HCT116 (cell line): ENCODE data around the gene SPATA20. TPM values are rescaled to one million over a fixed set of nuclear protein-coding genes. Genes with fewer than 3 reads are reported as not detected.

Experiments
- ATAC-seq: fragments of 200-7000 bp; cut with Tn5 transposase; 2 replicates; pipeline ENCODE4 v1.9.1; 2020; ENCODE audit warnings: mild to moderate bottlenecking, moderate library complexity
- BruUV-seq: library from RNA; stranded (reverse); fragments of 400-500 nt; replicated peaks from 2 replicates; lab custom pipeline; 2021; lab: Mats Ljungman, UMichigan
- CTCF ChIA-PET: fragments of 300-600 bp; sonication (Branson Sonifier 250); formaldehyde crosslinking; loops from one replicate; lab custom pipeline; 2021; ENCODE audit warnings: antibody characterized with exemption; lab: Charles Lee
- POLR2A ChIA-PET: fragments of 300-600, 350-600 bp; sonication (Branson Sonifier 250); formaldehyde crosslinking; loops from one replicate; lab custom pipeline; 2021; ENCODE audit warnings: antibody characterized with exemption; lab: Charles Lee
- RAD21 ChIA-PET, 2 experiments: fragments of 300-600 bp; sonication (Branson Sonifier 250); formaldehyde crosslinking; loops; one replicate each; lab custom pipeline; 2023; ENCODE audit warnings: low total read pairs in 2 of 2; ENCODE audit not compliant: uncharacterized antibody in 2 of 2, unreplicated experiment in 2 of 2, low non-redundant PET in 1 of 2; lab: Charles Lee
- DNase-seq: peaks from one replicate; pipeline ENCODE4 v3.0.0-alpha.2; 2010; ENCODE audit warnings: low read depth, low spot score
- H2AFZ ChIP-seq: fragments of 200-600 bp; shearing (Covaris generic), sonication (generic); 2 replicates; pipeline ENCODE4 v1.6.1; 2017; ENCODE audit warnings: low read depth, mixed run types, mixed read lengths, antibody characterized with exemption, low read length; ENCODE audit not compliant: poor library complexity, severe bottlenecking
- H3K27ac ChIP-seq: 2 replicates; pipeline ENCODE4 v1.5.1; 2012; ENCODE audit warnings: low read depth, low read length
- H3K27me3 ChIP-seq: fragments of 200-600 bp; sonication (generic); 2 replicates; pipeline ENCODE4 v1.6.1; 2016; ENCODE audit warnings: mixed run types, low read length, mixed read lengths; ENCODE audit not compliant: insufficient read depth
- H3K36me3 ChIP-seq, 2 experiments: fragments of 200-500 bp in 1 of 2; fragments of 200-600 bp in 1 of 2; sonication (Bioruptor generic) in 1 of 2; sonication (generic) in 1 of 2; 2 replicates each; pipeline versions ENCODE4 v1.5.1 to v1.6.1; 2014 to 2016; ENCODE audit warnings: low read length in 2 of 2, inconsistent platforms in 1 of 2, mixed read lengths in 1 of 2, mixed run types in 1 of 2; ENCODE audit not compliant: insufficient read depth in 2 of 2, control insufficient read depth in 1 of 2
- H3K4me1 ChIP-seq, 2 experiments: fragments of 200-600 bp in 1 of 2; sonication (generic) in 1 of 2; 2 replicates each; pipeline versions ENCODE4 v1.5.1 to v1.6.1; 2012 to 2017; ENCODE audit warnings: low read length in 2 of 2, inconsistent platforms in 1 of 2, mild to moderate bottlenecking in 1 of 2, mixed read lengths in 1 of 2, mixed run types in 1 of 2, moderate library complexity in 1 of 2; ENCODE audit not compliant: insufficient read depth in 2 of 2, control insufficient read depth in 1 of 2
- H3K4me2 ChIP-seq: fragments of 200-600 bp; sonication (generic); 2 replicates; pipeline ENCODE4 v1.6.1; 2017; ENCODE audit warnings: mixed run types, low read length, mixed read lengths
- H3K4me3 ChIP-seq, 2 experiments: fragments of 200-600 bp in 1 of 2; sonication (generic) in 1 of 2; replicated peaks in 1 of 2; 2 replicates each; pipeline ENCODE4 v1.5.1; 2011 to 2016; ENCODE audit warnings: low read length in 2 of 2, control low read depth in 1 of 2, low read depth in 1 of 2, mild to moderate bottlenecking in 1 of 2, mixed read lengths in 1 of 2, mixed run types in 1 of 2
- H3K79me2 ChIP-seq: fragments of 200-600 bp; sonication (generic); 2 replicates; pipeline ENCODE4 v1.6.1; 2017; ENCODE audit warnings: mild to moderate bottlenecking, mixed run types, low read length, moderate library complexity, mixed read lengths; ENCODE audit not compliant: insufficient read depth
- H3K9ac ChIP-seq: fragments of 200-600 bp; sonication (generic); 2 replicates; pipeline ENCODE4 v1.6.1; 2016; ENCODE audit warnings: low read length, mixed read lengths
- H3K9me2 ChIP-seq: fragments of 200-600 bp; sonication (generic), shearing (Covaris generic); 2 replicates; pipeline ENCODE4 v1.6.1; 2017; ENCODE audit warnings: mixed run types, mild to moderate bottlenecking, moderate library complexity; ENCODE audit not compliant: insufficient read depth
- H3K9me3 ChIP-seq, 2 experiments: fragments of 200-500 bp in 1 of 2; fragments of 200-600 bp in 1 of 2; sonication (Bioruptor generic) in 1 of 2; sonication (generic) in 1 of 2; 2 replicates each; pipeline ENCODE4 v1.6.1; 2014 to 2017; ENCODE audit warnings: low read length in 2 of 2, mixed read lengths in 2 of 2, inconsistent platforms in 1 of 2, low read depth in 1 of 2, mild to moderate bottlenecking in 1 of 2, mixed run types in 1 of 2, moderate library complexity in 1 of 2; ENCODE audit not compliant: control insufficient read depth in 1 of 2, insufficient read depth in 1 of 2
- H4K20me1 ChIP-seq: fragments of 200-600 bp; sonication (generic), shearing (Covaris generic); 2 replicates; pipeline ENCODE4 v1.6.1; 2017; ENCODE audit warnings: mixed run types, mild to moderate bottlenecking, moderate library complexity; ENCODE audit not compliant: insufficient read depth
- CEBPB ChIP-seq: IDR thresholded peaks from 2 replicates; pipeline ENCODE4 v1.6.1; 2012; ENCODE audit warnings: low read depth
- POLR2AphosphoS5 ChIP-seq: IDR thresholded peaks from 2 replicates; pipeline ENCODE4 v1.6.1; 2011; ENCODE audit warnings: mild to moderate bottlenecking, low read depth, low read length, moderate library complexity
- SRF ChIP-seq: IDR thresholded peaks from 2 replicates; pipeline ENCODE4 v1.6.1; 2012; ENCODE audit warnings: low read depth
- ZFX ChIP-seq: fragments of 450-650 bp; IDR thresholded peaks from 2 replicates; pipeline ENCODE4 v1.6.1; 2017
- ZNF274 ChIP-seq: fragments of 200-500 bp; sonication (Bioruptor generic); IDR thresholded peaks from 2 replicates; pipeline ENCODE4 v1.6.1; 2014; ENCODE audit warnings: mild to moderate bottlenecking, low read depth, low read length, inconsistent platforms
- intact Hi-C: fragments of 100-400 bp; cut with micrococcal nuclease; formaldehyde crosslinking; loops from 2 replicates; pipeline ENCODE4 v1.10.0; 2022
- total RNA-seq: library from RNA; stranded (reverse); gene quantifications from one replicate; pipeline ENCODE4 v1.2.1, GENCODE V29; 2021; ENCODE audit not compliant: unreplicated experiment
- TF ChIP-seq, protein P1 (sequence below), 3 experiments: fragments of 200-600 bp in 1 of 3; sonication (generic) in 1 of 3; IDR thresholded peaks in 2 of 3; conservative IDR thresholded peaks in 1 of 3; 2 replicates each; pipeline ENCODE4 v1.5.1; 2012 to 2017; ENCODE audit warnings: low read depth in 2 of 3, low read length in 2 of 3, antibody characterized with exemption in 1 of 3, borderline replicate concordance in 1 of 3, control low read depth in 1 of 3, mild to moderate bottlenecking in 1 of 3, mixed read lengths in 1 of 3, mixed run types in 1 of 3, moderate library complexity in 1 of 3; ENCODE audit not compliant: insufficient read depth in 1 of 3
- TF ChIP-seq, protein P2 (sequence below): IDR thresholded peaks from 2 replicates; pipeline ENCODE4 v1.6.1; 2012; ENCODE audit warnings: low read depth

SPATA20 gene
- total RNA-seq, 1 experiment from 2014 or later: 57.5 TPM

DNA sequence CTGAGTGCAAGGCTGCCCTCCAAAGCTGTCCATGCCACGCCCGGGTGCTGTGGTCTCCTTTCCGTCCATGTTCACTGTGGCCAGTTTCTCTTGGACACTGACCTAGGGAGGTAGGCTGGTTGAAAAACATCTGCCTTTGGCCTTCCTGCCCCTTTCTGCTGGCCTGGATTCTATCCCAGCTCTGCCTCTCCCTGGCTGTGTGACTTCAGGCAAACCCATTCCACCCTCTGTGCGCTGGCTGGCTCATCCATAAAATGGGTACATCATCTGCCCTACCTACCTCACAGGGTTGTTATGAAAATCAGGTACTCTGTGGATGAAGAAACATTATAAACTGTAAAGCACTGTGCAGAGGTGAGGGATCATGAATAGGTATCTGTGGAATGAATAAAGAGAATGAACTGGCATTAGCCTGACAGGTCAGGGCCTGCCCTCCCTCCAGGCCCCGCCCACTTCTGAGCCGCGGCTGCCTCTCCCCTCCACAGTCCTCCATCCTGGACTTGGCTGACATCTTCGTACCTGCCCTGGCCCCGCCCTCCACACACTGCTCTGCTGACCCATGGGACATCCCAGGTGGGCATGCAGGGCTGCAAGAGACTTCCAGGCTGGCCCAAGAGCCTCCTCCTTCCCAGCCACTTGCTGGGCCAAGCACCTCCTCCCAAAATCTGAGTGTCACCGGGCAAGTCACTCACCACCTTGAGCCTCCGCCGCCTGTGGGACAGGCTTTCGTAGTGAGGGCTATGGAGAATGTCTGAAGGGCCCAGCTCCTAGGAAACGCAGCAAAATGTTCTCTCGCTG is 7.0 kb upstream of the SPATA20 start:
- Histone ChIP-seq H3K4me1 (peaks cover 46 to 62% of the 10 kb centered on the region in 2 experiments), H4K20me1 (no peaks in the 10 kb centered on the region), H3K27me3 (no peaks in the 10 kb centered on the region), H3K36me3 (no peaks in the 10 kb centered on the region; a peak in 1 of 4 replicates), H3K9ac (peak overlapping the region; percentile 80; the same call in 1 of the 2 replicates), H2AFZ (no peak overlapping the region), H3K4me2 (peak overlapping the region; percentile 92), H3K79me2 (no peaks in the 10 kb centered on the region; the same call in 1 of the 2 replicates), H3K4me3 (no peak overlapping the region), H3K9me3 (no peaks in the 10 kb centered on the region), H3K9me2 (no peaks in the 10 kb centered on the region), H3K27ac (peak overlapping the region; percentile 71)
- ChIA-PET RAD21 (interaction anchor here in 1 of 2 experiments (0.8 kb wide), 1 partner anchor 20 kb away, joined by 3 read pairs; the partner anchor contains the start of gene CACNA1G), CTCF (no interaction called here), POLR2A (no interaction called here)
- BruUV-seq: no TSS peak
- ATAC-seq (peak; percentile 56), DNase-seq (no peak)
- TF ChIP-seq SRF (no peak), POLR2AphosphoS5 (0 out of 2 replicates have a peak, but pooled peaks have one; percentile 12)
- intact Hi-C loops: loop anchor here (10.0 kb wide), 1 partner anchor 615 kb away; the partner anchor contains the start of gene NME1

GRCh38 chr17:50540560-50541401 is 6.2 kb upstream of the SPATA20 start:
- intact Hi-C loops: loop anchor here (10.0 kb wide), 1 partner anchor 614 kb away; the partner anchor contains the start of gene NME1
- H3K9me3 ChIP-seq: no peaks in the 10 kb centered on the region
- no peak overlapping the region for H2AFZ ChIP-seq
- RAD21 ChIA-PET: no interaction called here
- H3K4me1 ChIP-seq: peaks cover 40 to 58% of the 10 kb centered on the region in 2 experiments
- ATAC-seq (no peak), DNase-seq (no peak)
- POLR2A ChIA-PET: no interaction called here
- H3K9ac ChIP-seq: peak overlapping the region; percentile 80
- H3K79me2 ChIP-seq: no peaks in the 10 kb centered on the region
- H3K27ac ChIP-seq: peak overlapping the region; percentile 71
- H4K20me1 ChIP-seq: no peaks in the 10 kb centered on the region
- no TSS peak for BruUV-seq
- peak overlapping the region; percentile 92 for H3K4me2 ChIP-seq
- no peaks in the 10 kb centered on the region for H3K27me3 ChIP-seq
- peak overlapping the region; percentile 68 for H3K4me3 ChIP-seq
- H3K36me3 ChIP-seq: no peaks in the 10 kb centered on the region; a peak in 1 of 4 replicates
- CTCF ChIA-PET: interaction anchor here (1.7 kb wide), 1 partner anchor 10 kb away, joined by 9 read pairs; no protein-coding TSS in a partner anchor
- H3K9me2 ChIP-seq: no peaks in the 10 kb centered on the region
- TF ChIP-seq ZNF274 (no peak), SRF (no peak), ZFX (no peak), CEBPB (no peak), POLR2AphosphoS5 (no peak)
- TF ChIP-seq, protein P1, sequence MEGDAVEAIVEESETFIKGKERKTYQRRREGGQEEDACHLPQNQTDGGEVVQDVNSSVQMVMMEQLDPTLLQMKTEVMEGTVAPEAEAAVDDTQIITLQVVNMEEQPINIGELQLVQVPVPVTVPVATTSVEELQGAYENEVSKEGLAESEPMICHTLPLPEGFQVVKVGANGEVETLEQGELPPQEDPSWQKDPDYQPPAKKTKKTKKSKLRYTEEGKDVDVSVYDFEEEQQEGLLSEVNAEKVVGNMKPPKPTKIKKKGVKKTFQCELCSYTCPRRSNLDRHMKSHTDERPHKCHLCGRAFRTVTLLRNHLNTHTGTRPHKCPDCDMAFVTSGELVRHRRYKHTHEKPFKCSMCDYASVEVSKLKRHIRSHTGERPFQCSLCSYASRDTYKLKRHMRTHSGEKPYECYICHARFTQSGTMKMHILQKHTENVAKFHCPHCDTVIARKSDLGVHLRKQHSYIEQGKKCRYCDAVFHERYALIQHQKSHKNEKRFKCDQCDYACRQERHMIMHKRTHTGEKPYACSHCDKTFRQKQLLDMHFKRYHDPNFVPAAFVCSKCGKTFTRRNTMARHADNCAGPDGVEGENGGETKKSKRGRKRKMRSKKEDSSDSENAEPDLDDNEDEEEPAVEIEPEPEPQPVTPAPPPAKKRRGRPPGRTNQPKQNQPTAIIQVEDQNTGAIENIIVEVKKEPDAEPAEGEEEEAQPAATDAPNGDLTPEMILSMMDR (IDR thresholded peaks at IDR 0.05 in 2 of 3, conservative IDR thresholded peaks at IDR 0.05 in 1 of 3; ENCODE audit: borderline replicate concordance in 1 of 3, insufficient read depth in 1 of 3, low read depth in 2 of 3, low read length in 2 of 3): no peak
- TF ChIP-seq, protein P2, sequence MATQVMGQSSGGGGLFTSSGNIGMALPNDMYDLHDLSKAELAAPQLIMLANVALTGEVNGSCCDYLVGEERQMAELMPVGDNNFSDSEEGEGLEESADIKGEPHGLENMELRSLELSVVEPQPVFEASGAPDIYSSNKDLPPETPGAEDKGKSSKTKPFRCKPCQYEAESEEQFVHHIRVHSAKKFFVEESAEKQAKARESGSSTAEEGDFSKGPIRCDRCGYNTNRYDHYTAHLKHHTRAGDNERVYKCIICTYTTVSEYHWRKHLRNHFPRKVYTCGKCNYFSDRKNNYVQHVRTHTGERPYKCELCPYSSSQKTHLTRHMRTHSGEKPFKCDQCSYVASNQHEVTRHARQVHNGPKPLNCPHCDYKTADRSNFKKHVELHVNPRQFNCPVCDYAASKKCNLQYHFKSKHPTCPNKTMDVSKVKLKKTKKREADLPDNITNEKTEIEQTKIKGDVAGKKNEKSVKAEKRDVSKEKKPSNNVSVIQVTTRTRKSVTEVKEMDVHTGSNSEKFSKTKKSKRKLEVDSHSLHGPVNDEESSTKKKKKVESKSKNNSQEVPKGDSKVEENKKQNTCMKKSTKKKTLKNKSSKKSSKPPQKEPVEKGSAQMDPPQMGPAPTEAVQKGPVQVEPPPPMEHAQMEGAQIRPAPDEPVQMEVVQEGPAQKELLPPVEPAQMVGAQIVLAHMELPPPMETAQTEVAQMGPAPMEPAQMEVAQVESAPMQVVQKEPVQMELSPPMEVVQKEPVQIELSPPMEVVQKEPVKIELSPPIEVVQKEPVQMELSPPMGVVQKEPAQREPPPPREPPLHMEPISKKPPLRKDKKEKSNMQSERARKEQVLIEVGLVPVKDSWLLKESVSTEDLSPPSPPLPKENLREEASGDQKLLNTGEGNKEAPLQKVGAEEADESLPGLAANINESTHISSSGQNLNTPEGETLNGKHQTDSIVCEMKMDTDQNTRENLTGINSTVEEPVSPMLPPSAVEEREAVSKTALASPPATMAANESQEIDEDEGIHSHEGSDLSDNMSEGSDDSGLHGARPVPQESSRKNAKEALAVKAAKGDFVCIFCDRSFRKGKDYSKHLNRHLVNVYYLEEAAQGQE: no peak
